Measurements from ENCODE around the gene NUDT5.

Gene NUDT5

DNA sequence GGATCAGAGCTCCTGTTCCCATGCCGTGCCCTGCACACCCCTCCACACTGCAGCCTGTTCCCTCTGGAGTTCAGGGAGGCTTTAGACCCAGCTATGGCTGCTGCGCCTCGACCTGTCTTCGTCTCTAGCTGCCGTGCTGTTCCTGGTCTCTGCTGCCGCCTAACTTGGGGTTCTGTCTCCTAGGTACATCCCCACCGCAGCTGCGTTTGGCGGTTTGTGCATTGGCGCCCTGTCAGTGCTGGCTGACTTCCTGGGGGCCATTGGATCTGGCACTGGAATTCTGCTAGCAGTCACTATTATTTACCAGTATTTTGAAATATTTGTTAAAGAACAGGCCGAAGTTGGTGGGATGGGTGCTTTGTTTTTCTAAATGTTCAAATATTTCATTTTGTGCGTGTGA lies 31.6 kb downstream of the NUDT5 start:
- H3K4me3 ChIP-seq (ENCODE audit: low read depth, low read length), result no peak overlapping the region
- TF ChIP-seq MYC (IDR thresholded peaks at IDR 0.05; ENCODE audit: low read depth, low read length), result no peak
- TF ChIP-seq, protein P1, sequence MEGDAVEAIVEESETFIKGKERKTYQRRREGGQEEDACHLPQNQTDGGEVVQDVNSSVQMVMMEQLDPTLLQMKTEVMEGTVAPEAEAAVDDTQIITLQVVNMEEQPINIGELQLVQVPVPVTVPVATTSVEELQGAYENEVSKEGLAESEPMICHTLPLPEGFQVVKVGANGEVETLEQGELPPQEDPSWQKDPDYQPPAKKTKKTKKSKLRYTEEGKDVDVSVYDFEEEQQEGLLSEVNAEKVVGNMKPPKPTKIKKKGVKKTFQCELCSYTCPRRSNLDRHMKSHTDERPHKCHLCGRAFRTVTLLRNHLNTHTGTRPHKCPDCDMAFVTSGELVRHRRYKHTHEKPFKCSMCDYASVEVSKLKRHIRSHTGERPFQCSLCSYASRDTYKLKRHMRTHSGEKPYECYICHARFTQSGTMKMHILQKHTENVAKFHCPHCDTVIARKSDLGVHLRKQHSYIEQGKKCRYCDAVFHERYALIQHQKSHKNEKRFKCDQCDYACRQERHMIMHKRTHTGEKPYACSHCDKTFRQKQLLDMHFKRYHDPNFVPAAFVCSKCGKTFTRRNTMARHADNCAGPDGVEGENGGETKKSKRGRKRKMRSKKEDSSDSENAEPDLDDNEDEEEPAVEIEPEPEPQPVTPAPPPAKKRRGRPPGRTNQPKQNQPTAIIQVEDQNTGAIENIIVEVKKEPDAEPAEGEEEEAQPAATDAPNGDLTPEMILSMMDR (IDR thresholded peaks at IDR 0.05; ENCODE audit: low read depth, low read length), result no peak
- no peak for TF ChIP-seq POLR2A (IDR thresholded peaks at IDR 0.05; ENCODE audit: extremely low read depth, insufficient read length)
- TF ChIP-seq, protein P2, sequence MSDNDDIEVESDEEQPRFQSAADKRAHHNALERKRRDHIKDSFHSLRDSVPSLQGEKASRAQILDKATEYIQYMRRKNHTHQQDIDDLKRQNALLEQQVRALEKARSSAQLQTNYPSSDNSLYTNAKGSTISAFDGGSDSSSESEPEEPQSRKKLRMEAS (IDR thresholded peaks at IDR 0.05; ENCODE audit: low read depth, low read length), result no peak
- DNase-seq (ENCODE audit: low read depth), result no peak

DNA sequence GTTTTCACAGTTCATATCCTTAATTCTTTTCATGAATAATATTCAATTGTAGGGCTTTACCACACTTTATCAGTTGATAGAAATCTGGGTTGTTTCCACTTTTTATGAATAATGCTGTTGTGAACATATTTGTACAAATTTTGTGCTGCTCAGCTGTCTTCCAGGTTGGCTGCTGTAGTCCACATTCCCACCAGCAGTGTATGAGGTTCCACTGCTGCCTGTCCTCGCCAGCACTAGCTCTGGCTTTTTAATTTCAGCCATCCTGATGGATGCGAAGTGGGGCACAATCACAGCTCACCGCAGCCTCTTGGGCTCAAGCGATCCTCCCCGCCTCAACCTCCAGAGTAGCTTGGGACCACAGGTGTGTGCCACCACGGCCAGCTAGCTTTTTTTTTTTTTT lies 32.8 kb downstream of the NUDT5 start:
- TF ChIP-seq POLR2A (IDR thresholded peaks at IDR 0.05; ENCODE audit: extremely low read depth, insufficient read length), result no peak
- no peak for TF ChIP-seq MYC (IDR thresholded peaks at IDR 0.05; ENCODE audit: low read depth, low read length)
- TF ChIP-seq, protein P2 (IDR thresholded peaks at IDR 0.05; ENCODE audit: low read depth, low read length), result no peak
- TF ChIP-seq, protein P1 (IDR thresholded peaks at IDR 0.05; ENCODE audit: low read depth, low read length), result no peak
- H3K4me3 ChIP-seq (ENCODE audit: low read depth, low read length), result no peak overlapping the region
- DNase-seq (ENCODE audit: low read depth), result no peak

DNA sequence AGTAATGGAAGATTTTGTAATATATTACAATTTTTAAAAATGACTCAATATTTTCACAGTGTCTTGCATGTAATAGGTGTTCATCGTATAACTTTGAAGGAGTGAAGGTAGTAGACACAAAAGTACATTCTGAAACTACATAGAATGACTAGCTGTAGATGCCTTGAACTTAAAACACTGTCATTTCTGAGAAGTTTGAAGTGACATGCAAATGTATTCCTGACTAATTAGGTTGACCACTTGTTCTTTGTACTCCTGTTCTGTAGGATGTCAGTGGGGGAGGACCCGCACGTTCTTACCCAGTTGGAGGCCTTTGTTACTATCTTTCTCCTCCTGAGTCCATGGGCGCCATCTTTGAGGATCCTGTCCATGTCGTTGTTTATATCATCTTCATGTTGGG lies 35.0 kb downstream of the NUDT5 start:
- TF ChIP-seq POLR2A (IDR thresholded peaks at IDR 0.05; ENCODE audit: extremely low read depth, insufficient read length), result no peak
- TF ChIP-seq, protein P1 (IDR thresholded peaks at IDR 0.05; ENCODE audit: low read depth, low read length), result no peak
- TF ChIP-seq, protein P2 (IDR thresholded peaks at IDR 0.05; ENCODE audit: low read depth, low read length), result no peak
- no peak for TF ChIP-seq MYC (IDR thresholded peaks at IDR 0.05; ENCODE audit: low read depth, low read length)
- H3K4me3 ChIP-seq (ENCODE audit: low read depth, low read length), result no peak overlapping the region
- DNase-seq (ENCODE audit: low read depth), result no peak

DNA sequence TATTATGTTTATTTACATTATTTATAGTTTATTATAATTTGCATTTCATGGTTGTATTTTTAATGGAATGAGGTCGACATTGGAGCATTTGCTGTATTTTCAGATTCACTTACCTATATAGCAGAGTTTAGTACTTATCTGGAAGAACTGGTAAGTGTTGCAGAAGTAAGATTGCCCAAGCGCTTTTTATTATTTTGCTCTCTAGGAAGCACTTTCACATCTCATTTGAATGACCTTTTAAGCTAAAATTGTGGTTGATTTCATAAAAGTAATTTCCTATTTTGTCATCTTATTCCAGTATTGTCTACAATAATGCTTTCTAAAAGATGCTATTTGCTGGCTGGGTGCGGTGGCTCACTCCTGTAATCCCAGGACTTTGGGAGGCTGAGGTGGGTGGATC lies 37.6 kb downstream of the NUDT5 start:
- H3K4me3 ChIP-seq (ENCODE audit: low read depth, low read length), result no peak overlapping the region
- TF ChIP-seq, protein P1 (IDR thresholded peaks at IDR 0.05; ENCODE audit: low read depth, low read length), result no peak
- TF ChIP-seq POLR2A (IDR thresholded peaks at IDR 0.05; ENCODE audit: extremely low read depth, insufficient read length), result no peak
- DNase-seq (ENCODE audit: low read depth), result peak; percentile 5

DNA sequence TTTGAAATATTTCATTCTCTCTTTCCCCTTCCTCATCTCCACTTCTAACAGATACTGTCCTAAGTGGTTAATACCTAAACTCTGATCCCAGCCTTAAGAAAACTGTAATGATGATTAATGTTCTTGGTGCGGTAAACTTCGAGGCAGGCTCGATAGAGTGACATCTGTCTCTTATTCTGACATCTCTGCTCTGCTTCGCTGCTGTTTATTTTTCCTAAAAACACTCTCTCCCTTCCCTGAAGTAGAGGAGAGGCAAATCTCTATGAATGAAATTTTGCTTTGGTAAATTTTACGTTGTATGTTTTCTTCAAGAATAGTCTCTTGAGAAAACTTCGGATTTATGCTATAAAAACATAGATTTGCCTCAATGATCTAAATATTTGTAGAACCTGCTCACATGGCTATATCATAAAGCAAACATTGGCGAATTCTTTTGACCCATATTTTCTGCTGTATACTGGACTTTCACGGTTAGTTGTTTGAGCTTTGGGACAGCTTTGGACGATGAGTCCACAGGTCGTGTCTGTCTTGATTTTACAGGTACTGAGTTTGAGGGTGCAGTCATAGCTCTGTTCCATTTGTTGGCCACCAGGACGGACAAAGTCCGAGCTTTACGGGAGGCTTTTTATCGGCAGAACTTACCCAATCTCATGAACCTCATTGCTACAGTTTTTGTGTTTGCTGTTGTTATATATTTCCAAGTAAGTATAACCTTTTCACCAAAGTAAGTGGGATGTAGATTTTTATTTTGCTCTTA lies 39.1 kb downstream of the NUDT5 start:
- TF ChIP-seq POLR2A (IDR thresholded peaks at IDR 0.05; ENCODE audit: extremely low read depth, insufficient read length) (no peak), MYC (IDR thresholded peaks at IDR 0.05; ENCODE audit: low read depth, low read length) (no peak)
- TF ChIP-seq, protein P1 (IDR thresholded peaks at IDR 0.05; ENCODE audit: low read depth, low read length), result no peak
- TF ChIP-seq, protein P2 (IDR thresholded peaks at IDR 0.05; ENCODE audit: low read depth, low read length), result no peak
- DNase-seq (ENCODE audit: low read depth), result no peak
- H3K4me3 ChIP-seq (ENCODE audit: low read depth, low read length), result no peak overlapping the region

Measured in NB4 (cell line).